IPS-NIHi7 (cell line): ENCODE measurements around the gene ACOXL.

Experiments used
- DNase-seq: peaks from one replicate; pipeline ENCODE4 v3.0.0; 2012; ENCODE audit warnings: mixed read lengths; ENCODE audit errors: extremely low spot score

Gene ACOXL

DNA sequence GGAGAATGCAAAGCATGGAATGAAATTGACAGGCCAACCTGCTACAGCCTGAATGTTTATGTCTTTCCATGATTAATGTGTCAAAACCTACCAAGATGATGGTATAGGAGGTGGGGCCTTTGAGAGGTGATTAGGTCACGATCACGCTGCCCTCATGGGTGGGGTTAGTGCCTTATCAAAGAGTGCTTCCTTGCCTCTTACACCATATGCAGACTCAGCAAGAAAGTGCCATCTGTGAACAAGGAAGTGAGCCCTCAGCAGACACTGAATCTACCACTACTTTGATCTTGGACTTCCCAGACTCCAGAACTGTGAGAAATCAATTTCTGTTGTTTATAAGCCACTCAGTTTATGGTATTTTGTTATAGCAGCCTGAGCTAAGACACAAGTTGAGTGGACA, 240.9 kb downstream of the ACOXL start:
- DNase-seq, result no peak

GRCh38 chr2:110977403-110977802, 245.0 kb downstream of the ACOXL start:
- no peak for DNase-seq

- no peak for DNase-seq
Observed at GRCh38 chr2:110978148-110978547, 245.8 kb downstream of the ACOXL start.

DNA sequence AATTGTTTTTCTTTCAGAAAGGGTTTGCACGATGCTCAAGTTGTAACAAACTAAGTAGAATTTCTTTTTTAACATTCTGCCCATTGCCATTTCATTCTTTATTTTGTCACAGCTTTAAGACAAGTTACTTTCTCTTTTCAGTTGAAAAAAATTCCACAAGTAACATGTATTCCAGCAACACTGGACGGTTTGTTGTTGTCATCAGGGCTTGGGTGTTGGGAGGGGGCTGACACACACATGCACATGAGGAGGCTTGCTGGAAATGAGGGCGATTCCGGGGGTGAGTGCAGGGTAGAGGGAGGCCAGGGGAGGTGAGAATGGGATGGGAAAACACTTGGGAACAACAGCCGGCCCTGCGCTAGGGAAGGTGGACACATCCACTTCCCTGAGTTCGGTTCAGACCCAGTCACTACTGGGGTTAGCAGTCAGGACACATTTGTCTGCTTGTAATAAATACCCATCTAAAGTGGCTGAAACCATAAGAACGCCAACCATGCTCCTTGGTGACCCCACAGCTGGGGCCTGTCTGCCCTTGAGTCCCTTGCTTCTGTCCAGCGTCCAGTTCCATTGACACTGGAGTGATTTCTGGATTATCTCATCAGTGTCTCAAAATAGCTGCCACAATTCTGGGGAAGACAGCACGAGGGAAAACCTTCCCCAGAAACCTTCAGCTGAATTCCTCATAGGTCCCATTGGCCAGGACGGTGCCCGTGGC, 246.5 kb downstream of the ACOXL start:
- no peak for DNase-seq

DNA sequence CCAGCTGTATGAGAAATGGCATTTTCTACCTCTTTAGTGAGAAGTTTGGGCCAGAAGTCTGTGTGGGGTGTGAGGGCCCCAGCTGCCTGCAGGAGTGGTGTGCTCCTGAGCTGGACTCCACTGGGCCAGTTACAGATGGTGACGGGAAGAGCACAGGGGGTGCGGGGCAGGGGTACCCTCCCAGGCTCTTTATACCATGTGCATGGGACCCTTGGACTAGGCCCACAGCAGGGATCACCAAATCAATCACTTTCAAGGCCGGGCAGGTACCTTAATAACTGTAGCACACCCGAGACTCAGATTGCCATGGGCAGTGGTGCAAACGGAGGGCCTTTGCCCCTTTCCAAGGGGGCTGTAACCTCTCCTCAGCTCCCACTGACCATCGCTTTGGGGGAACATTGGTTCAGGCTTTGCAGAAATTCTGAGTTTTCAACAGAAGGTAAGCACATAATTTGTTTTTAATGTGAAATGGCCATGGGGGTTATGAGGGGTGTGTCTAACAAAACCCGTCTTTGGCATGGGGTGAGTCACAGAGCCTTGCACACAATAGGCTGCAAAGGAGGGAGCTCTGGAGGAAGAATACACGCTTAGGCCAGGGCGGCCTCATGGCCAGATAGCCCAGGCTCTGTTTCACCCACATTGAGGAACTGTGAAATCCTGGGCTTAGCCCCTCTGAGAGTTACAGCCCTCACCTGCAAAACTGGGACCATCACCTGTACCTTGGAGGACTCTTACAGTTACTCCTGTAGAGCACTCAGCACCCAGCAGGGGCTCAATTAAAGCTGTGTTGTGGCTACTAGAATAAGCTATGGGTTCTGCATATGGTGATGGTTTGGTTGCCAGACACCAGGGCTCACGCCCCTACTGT, 247.3 kb downstream of the ACOXL start:
- no peak for DNase-seq

GRCh38 chr2:110980339-110981062, 248.1 kb downstream of the ACOXL start:
- DNase-seq, result no peak

- no peak for DNase-seq
Observed at GRCh38 chr2:110983133-110983532, 250.8 kb downstream of the ACOXL start.

GRCh38 chr2:110984694-110985490, 252.5 kb downstream of the ACOXL start:
- DNase-seq, result no peak

DNA sequence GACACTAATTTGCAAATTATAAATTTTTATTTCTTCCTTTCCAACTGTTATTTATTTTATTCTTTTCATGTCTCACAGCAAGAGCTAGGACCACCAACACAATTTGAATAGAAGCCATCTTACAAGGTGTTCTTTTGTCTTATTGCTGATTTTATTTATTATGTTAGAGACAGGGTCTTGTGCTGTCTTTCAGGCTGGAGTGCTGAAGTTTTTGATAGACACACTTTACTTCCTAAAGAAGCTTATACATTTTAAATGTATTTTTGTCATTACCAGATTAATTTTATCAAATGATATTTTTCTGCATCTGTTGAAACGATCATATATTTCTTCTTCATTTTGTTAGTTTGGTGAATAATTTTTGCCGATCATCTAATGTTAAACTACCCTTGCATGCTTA, 258.1 kb downstream of the ACOXL start:
- DNase-seq, result no peak

DNA sequence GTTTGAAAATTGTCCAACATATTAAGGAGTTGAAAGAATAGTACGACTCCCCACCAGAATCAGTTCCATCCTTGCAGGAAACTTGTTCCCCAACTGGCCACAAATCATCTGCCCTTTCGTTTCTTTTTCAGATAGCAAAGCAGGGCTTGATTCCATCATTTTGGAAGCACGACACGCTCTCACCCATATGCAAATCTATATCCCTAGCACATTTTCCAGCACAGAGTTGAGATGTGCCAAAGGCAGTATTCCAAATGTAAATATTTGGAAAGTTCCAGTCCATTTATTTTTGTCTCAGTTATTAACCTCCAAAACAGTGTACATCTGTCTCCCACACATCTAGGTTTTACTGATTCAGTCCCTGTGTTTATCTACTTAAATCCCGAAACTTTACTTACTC, 259.5 kb downstream of the ACOXL start:
- no peak for DNase-seq

- no peak for DNase-seq
Observed at GRCh38 chr2:110992886-110993285, 260.5 kb downstream of the ACOXL start.

GRCh38 chr2:110993557-110994231, 261.3 kb downstream of the ACOXL start:
- no peak for DNase-seq

- no peak for DNase-seq
Observed at GRCh38 chr2:110994250-110994961, 262.0 kb downstream of the ACOXL start.

DNA sequence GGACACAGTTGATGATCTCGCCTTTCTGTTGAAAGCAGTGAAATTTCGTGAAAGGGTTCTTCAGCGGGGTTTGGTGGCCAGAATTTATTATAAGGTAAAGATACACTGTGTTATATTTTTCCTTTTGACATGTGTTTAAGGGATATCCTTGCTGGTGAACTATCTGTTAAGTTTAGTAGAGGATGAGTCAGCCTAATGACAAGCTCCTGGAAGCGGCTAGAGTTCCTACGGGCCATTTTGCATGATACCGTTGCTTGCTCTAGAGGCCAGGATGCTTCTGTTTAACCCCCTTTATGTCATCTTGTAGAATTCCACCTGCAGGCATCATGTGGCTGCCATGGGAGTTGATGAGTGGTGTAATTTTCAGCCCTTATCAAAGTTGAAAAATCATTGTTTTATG, 263.5 kb downstream of the ACOXL start:
- DNase-seq, result no peak

GRCh38 chr2:110997331-110998045, 265.1 kb downstream of the ACOXL start:
- no peak for DNase-seq

DNA sequence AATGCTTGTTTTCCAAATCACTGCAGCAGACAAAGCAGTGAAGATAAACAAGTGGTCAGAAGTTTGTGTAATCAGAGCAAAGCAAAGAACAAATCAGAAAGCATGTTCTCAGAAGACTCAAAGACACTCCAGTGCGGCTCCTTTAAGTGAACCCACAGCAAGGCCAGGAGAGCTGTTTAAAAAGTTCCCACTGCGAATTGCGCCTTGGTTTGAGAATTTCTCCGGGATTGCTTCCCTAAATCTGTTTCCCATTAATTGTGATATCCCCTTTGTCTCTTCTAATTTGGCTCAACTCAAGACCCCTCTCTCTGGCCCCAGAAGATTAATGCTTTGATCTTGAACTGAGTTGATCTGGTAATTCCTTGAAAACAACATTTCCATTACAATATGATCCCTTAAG, 265.9 kb downstream of the ACOXL start:
- DNase-seq, result no peak

DNA sequence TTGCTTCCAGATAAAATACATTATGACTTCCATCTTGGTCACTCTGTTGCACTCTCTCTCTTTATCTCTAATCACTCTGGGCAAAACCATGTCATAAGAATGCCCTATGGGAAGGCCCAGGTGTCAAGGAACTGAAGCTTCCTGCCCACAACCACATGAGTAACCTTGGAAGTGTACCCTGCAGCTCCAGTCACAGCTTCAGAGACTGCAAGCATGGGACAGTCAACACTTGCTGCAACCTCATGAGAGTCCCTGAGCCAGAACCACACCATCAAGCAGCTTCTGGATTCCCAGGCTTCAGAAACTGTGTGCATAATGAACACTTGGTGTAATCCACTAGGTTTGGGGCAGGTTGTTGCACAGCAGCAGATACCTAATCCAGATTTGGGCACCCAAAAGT, 267.3 kb downstream of the ACOXL start:
- DNase-seq, result no peak

- no peak for DNase-seq
Observed at GRCh38 chr2:111005307-111005706, 272.9 kb downstream of the ACOXL start.

DNA sequence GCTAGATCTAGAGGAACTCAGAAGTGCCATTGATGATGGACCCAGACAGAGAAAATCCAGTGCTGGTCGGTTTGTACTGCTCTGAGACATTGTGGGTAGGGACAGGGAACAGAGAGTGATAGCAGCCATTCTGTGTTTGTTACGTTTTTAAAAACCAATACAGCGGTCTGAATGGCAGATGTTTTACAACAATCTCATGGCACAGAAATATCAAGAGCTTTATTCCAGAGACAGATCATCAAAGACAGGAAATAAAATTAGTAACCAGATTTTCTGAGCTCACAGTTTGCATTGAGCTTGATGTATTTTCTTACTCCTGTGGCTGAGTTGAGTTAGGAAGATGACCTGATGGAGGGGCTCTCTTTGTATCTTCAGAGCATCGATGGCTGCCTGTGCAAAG, 273.4 kb downstream of the ACOXL start:
- DNase-seq, result no peak
